HEK293 (cell line): ENCODE data around the gene NHLRC1.

Source experiments
- CTCF ChIA-PET: fragments of 350-600 bp; formaldehyde crosslinking; extraction: SDS; loops from one replicate; lab custom pipeline; 2021; ENCODE audit warnings: antibody characterized with exemption; lab: Yijun Ruan, JAX
- POLR2A ChIA-PET: fragments of 300-600 bp; formaldehyde crosslinking; extraction: SDS; loops from one replicate; lab custom pipeline; 2020; ENCODE audit warnings: antibody characterized with exemption, inconsistent platforms; lab: Yijun Ruan, JAX
- H3K27ac ChIP-seq: fragments of 200-500 bp; sonication (Bioruptor generic); 2 replicates; pipeline ENCODE4 v1.5.1; 2014; ENCODE audit warnings: low read depth, low read length, control low read depth, inconsistent platforms; ENCODE audit errors: extremely low read depth
- H3K36me3 ChIP-seq, 2 experiments: fragments of 200-500 bp in 1 of 2; sonication (Bioruptor generic) in 1 of 2; 1 replicate in 1 of 2; 2 replicates in 1 of 2; pipeline ENCODE4 v1.5.1; 2014 to 2017; ENCODE audit warnings: inconsistent platforms in 2 of 2, low read length in 2 of 2; ENCODE audit not compliant: control insufficient read depth in 2 of 2, insufficient read depth in 1 of 2
- H3K4me1 ChIP-seq: fragments of 200-500 bp; sonication (Bioruptor generic); 2 replicates; pipeline ENCODE4 v1.5.1; 2014; ENCODE audit warnings: mild to moderate bottlenecking, low read length, inconsistent platforms; ENCODE audit not compliant: control insufficient read depth, insufficient read depth
- H3K4me3 ChIP-seq: 2 replicates; pipeline ENCODE4 v1.5.1; 2011; ENCODE audit warnings: low read depth, mild to moderate bottlenecking, control low read depth, low read length, moderate library complexity
- H3K9me3 ChIP-seq: fragments of 200-500 bp; sonication (Bioruptor generic); 2 replicates; pipeline ENCODE4 v1.5.1; 2014; ENCODE audit warnings: low read depth, low read length, inconsistent platforms; ENCODE audit not compliant: control insufficient read depth, insufficient read depth
- GFI1B ChIP-seq: fragments of 450-650 bp; formaldehyde crosslinking; IDR thresholded peaks from 2 replicates; pipeline ENCODE4 v1.5.1; 2016; ENCODE audit warnings: missing biosample characterization, missing genetic modification characterization
- KLF7 ChIP-seq: fragments of 450-650 bp; formaldehyde crosslinking; IDR thresholded peaks from 2 replicates; pipeline ENCODE4 v1.5.1; 2016; ENCODE audit warnings: missing biosample characterization, missing genetic modification characterization, borderline replicate concordance
- KLF8 ChIP-seq: fragments of 450-650 bp; formaldehyde crosslinking; IDR thresholded peaks from 2 replicates; pipeline ENCODE4 v1.5.1; 2016; ENCODE audit warnings: missing biosample characterization, missing genetic modification characterization
- PRDM1 ChIP-seq: fragments of 450-650 bp; formaldehyde crosslinking; IDR thresholded peaks from 2 replicates; pipeline ENCODE4; 2016; ENCODE audit warnings: missing biosample characterization, missing genetic modification characterization
- SCRT2 ChIP-seq: fragments of 450-650 bp; formaldehyde crosslinking; IDR thresholded peaks from 2 replicates; pipeline ENCODE4 v1.5.1; 2016; ENCODE audit warnings: missing biosample characterization, missing genetic modification characterization
- SP7 ChIP-seq: fragments of 450-650 bp; formaldehyde crosslinking; IDR thresholded peaks from 2 replicates; pipeline ENCODE4 v1.5.1; 2016; ENCODE audit warnings: missing biosample characterization, missing genetic modification characterization
- TSHZ1 ChIP-seq: fragments of 450-650 bp; formaldehyde crosslinking; IDR thresholded peaks from 2 replicates; pipeline ENCODE4 v1.5.1; 2016; ENCODE audit warnings: missing biosample characterization, missing genetic modification characterization, borderline replicate concordance
- ZBTB21 ChIP-seq: fragments of 450-650 bp; formaldehyde crosslinking; IDR thresholded peaks from 2 replicates; pipeline ENCODE4 v1.5.1; 2017; ENCODE audit warnings: missing biosample characterization, missing genetic modification characterization
- ZBTB6 ChIP-seq: fragments of 450-650 bp; formaldehyde crosslinking; IDR thresholded peaks from 2 replicates; pipeline ENCODE4 v1.5.1; 2017; ENCODE audit warnings: missing biosample characterization, missing genetic modification characterization
- ZFP41 ChIP-seq: fragments of 450-650 bp; formaldehyde crosslinking; IDR thresholded peaks from 2 replicates; pipeline ENCODE4 v1.5.1; 2016; ENCODE audit warnings: missing biosample characterization, missing genetic modification characterization, borderline replicate concordance
- ZNF24 ChIP-seq: fragments of 450-650 bp; formaldehyde crosslinking; IDR thresholded peaks from 2 replicates; pipeline ENCODE4 v1.5.1; 2016; ENCODE audit warnings: missing biosample characterization, missing genetic modification characterization
- ZNF513 ChIP-seq: fragments of 450-650 bp; IDR thresholded peaks from 2 replicates; pipeline ENCODE4 v1.5.1; 2018; ENCODE audit warnings: missing biosample characterization, missing genetic modification characterization
- ZNF600 ChIP-seq: fragments of 450-650 bp; formaldehyde crosslinking; IDR thresholded peaks from 2 replicates; pipeline ENCODE4 v1.5.1; 2016; ENCODE audit warnings: missing biosample characterization, missing genetic modification characterization
- ZNF629 ChIP-seq: fragments of 450-650 bp; formaldehyde crosslinking; IDR thresholded peaks from 2 replicates; pipeline ENCODE4 v1.5.1; 2017; ENCODE audit warnings: missing biosample characterization, missing genetic modification characterization
- ZNF692 ChIP-seq: fragments of 450-650 bp; formaldehyde crosslinking; IDR thresholded peaks from 2 replicates; pipeline ENCODE4 v1.5.1; 2016; ENCODE audit warnings: missing biosample characterization, missing genetic modification characterization
- ZNF792 ChIP-seq: fragments of 450-650 bp; formaldehyde crosslinking; IDR thresholded peaks from 2 replicates; pipeline ENCODE4 v1.5.1; 2016; ENCODE audit warnings: missing biosample characterization, missing genetic modification characterization

Gene NHLRC1

GRCh38 chr6:18148304-18149025 lies 26.0 kb upstream of the NHLRC1 start (continued):
- peak; percentile 86 for TF ChIP-seq ZBTB21 (tag by site-specific recombination)
- TF ChIP-seq SCRT2 (tag by site-specific recombination) = peak; percentile 63; the same call in 1 of the 2 replicates
- TF ChIP-seq KLF8 (tag by site-specific recombination) = peak; percentile 43; the same call in 1 of the 2 replicates
- no peak for TF ChIP-seq ZNF600
- TF ChIP-seq TSHZ1 (tag by site-specific recombination) = peak; percentile 48; the same call in 1 of the 2 replicates
- TF ChIP-seq ZNF629 (tag by site-specific recombination) = peak; percentile 79
- TF ChIP-seq ZNF513 (tag by site-specific recombination) = peak; percentile 92
- 0 out of 2 replicates have a peak, but pooled peaks have one; percentile 46 for TF ChIP-seq KLF7 (tag by site-specific recombination)
- TF ChIP-seq ZNF692 = 0 out of 2 replicates have a peak, but pooled peaks have one; percentile 15
- TF ChIP-seq GFI1B (tag by site-specific recombination) = no peak
- TF ChIP-seq SP7 (tag by site-specific recombination) = peak; percentile 93
- TF ChIP-seq PRDM1 (tag by site-specific recombination) = peak; percentile 54; the same call in 1 of the 2 replicates
- TF ChIP-seq ZNF24 = 0 out of 2 replicates have a peak, but pooled peaks have one; percentile 48

- ChIA-PET POLR2A (no interaction called here), CTCF (interaction anchor here (0.6 to 0.7 kb wide), 2 partner anchors 14 to 246 kb away, joined by 4 to 5 read pairs; no protein-coding TSS in a partner anchor)
- no peaks in the 10 kb centered on the region for H3K9me3 ChIP-seq
- no peak overlapping the region for H3K27ac ChIP-seq
- peaks cover 2% of the 10 kb centered on the region; the same call in 1 of the 2 replicates for H3K4me1 ChIP-seq
- TF ChIP-seq KLF7 (tag by site-specific recombination) = no peak
- TF ChIP-seq ZBTB6 (tag by site-specific recombination) = no peak
- TF ChIP-seq ZFP41 (tag by site-specific recombination) = no peak
- no peak for TF ChIP-seq ZNF792 (tag by site-specific recombination)
- TF ChIP-seq, all 188 proteins: peak for 0
- Histone ChIP-seq H3K36me3 (peaks cover 0 to 10% of the 10 kb centered on the region in 2 experiments; a peak in 2 of 3 replicates), H3K4me3 (no peak overlapping the region)
Observed at GRCh38 chr6:18147616-18148015, 25.1 kb upstream of the NHLRC1 start.
